ENCODE measurements around the gene PCBP3.

DNA sequence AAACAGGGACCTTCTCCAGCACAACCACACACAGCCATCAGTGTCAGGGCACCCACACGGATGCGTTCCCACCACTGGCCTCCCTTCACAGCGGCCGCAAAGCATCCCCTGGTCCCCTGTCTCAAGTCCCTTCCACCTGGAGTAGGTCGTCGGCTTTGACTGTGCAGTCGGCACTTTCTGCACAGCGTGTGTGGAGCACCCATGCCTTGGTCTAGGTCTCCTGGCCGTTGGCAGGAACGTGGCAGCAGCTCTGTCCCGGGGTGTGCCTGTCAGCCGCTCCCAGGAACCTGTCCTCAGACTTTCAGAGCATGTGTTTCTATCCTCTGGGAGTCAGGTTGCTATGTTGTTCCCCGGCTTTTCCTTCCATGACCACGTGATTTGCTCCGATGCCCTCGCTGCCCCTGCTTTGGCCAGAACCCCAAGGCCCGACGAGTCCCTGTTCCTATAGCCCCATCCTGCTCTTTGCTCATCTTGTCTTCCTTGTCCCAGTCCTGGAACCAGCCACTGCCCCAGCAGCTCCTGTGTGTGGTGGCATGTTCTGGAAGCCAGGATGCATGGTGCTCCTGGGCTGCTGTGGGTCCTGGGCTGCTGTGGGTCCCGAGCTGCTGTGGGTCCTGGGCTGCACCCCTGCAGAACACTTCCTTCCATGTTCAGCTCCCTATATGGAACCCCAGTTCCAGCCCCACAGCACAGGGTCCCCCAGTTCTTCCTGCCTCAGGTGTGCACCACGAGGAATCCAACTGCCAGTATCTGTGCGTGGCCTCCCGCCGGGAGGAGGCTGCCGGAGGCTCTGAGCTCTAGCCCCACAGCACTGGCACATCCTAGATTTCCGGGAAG, 253.9 kb downstream of the PCBP3 start:
- no peak for TF ChIP-seq CTCF (IDR thresholded peaks at IDR 0.05; ENCODE audit: insufficient read depth, low read length, poor library complexity, severe bottlenecking)
- TF ChIP-seq EZH2phosphoT487 (conservative IDR thresholded peaks at IDR 0.05; ENCODE audit: low read length) = no peak

All from SU-DHL-6 (cell line).